GM13976 (cell line): ENCODE data around the gene LYST.

Experiments used
- DNase-seq: peaks from one replicate; pipeline ENCODE4 v3.0.0; 2012; ENCODE audit warnings: low spot score
- in situ Hi-C: fragments of 300-500 bp; cut with MboI; formaldehyde crosslinking; loops from one replicate; pipeline ENCODE4 v1.12.0; 2022; ENCODE audit warnings: low sequenced_read_pairs, mixed read lengths, inconsistent platforms; ENCODE audit not compliant: unreplicated experiment
- TF ChIP-seq, protein P1 (sequence below): IDR thresholded peaks from 2 replicates; pipeline ENCODE4 v1.5.1; 2012; ENCODE audit warnings: borderline replicate concordance, mild to moderate bottlenecking; ENCODE audit not compliant: insufficient read depth; ENCODE audit errors: extremely low read depth, missing control alignments, control extremely low read depth

LYST gene

GRCh38 chr1:235876402-235876841 is 9.7 kb upstream of the LYST start:
- in situ Hi-C loops = no loop called here
- no peak for DNase-seq
- TF ChIP-seq, protein P1, sequence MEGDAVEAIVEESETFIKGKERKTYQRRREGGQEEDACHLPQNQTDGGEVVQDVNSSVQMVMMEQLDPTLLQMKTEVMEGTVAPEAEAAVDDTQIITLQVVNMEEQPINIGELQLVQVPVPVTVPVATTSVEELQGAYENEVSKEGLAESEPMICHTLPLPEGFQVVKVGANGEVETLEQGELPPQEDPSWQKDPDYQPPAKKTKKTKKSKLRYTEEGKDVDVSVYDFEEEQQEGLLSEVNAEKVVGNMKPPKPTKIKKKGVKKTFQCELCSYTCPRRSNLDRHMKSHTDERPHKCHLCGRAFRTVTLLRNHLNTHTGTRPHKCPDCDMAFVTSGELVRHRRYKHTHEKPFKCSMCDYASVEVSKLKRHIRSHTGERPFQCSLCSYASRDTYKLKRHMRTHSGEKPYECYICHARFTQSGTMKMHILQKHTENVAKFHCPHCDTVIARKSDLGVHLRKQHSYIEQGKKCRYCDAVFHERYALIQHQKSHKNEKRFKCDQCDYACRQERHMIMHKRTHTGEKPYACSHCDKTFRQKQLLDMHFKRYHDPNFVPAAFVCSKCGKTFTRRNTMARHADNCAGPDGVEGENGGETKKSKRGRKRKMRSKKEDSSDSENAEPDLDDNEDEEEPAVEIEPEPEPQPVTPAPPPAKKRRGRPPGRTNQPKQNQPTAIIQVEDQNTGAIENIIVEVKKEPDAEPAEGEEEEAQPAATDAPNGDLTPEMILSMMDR = no peak

DNA sequence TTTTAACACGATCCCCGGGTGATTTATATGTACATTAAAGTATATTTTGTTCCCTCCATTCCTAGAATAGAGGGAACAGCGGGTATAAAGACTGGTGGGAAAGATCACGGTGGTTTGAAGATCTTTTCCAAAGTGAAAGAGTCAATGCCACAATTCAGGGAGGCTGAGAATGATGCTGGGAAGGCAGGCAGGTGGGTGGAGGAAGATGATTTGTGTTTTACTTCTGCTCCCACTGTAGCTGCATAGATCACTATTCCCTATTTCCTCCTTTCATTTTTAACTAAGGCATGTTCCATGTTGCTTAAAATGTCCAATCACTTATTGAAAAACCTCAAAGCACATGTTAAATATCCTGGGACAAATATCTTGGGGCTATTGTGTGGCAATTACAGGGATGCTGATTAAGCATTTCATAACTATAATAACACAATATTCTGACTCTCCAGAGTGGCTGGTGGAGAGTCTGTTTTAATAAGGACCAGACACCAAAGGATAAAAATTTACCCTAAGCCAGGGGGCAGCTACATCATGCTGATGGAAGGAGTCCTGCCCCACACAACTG is 8.4 kb upstream of the LYST start:
- DNase-seq = no peak
- TF ChIP-seq, protein P1 = no peak
- in situ Hi-C loops = no loop called here

- in situ Hi-C loops = no loop called here
- no peak for DNase-seq
- TF ChIP-seq, protein P1 = no peak
Measured at GRCh38 chr1:235874261-235874660, 7.6 kb upstream of the LYST start.

DNA sequence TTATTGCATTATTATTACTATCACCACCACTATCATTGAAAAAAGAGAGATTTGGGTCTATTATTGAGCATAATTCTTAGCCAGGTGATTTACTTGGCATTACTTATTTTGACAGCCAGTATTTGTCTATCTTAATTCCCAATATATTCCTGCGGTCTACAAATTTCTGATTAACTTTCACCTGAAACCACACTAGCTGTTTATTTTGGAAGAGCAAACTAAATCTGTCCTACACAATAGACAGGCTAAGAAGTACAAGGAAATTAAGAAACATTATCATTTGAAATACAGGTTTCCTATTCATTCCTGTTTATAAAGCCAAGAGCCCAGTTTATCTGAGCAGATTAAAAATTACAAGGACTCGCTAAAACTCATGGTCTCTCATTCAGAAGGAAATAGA is 6.9 kb upstream of the LYST start:
- DNase-seq = no peak
- in situ Hi-C loops = no loop called here
- TF ChIP-seq, protein P1 = no peak

GRCh38 chr1:235873045-235873444 is 6.3 kb upstream of the LYST start:
- no peak for DNase-seq
- TF ChIP-seq, protein P1 = no peak
- in situ Hi-C loops = no loop called here

- DNase-seq = no peak
- in situ Hi-C loops = no loop called here
- TF ChIP-seq, protein P1 = no peak
Measured at GRCh38 chr1:235872270-235872669, 5.6 kb upstream of the LYST start.
